Body of pancreas (tissue), 4 donors: ENCODE measurements around the gene SEMA3E. TPM values are rescaled to one million over a fixed set of nuclear protein-coding genes. Genes with fewer than 3 reads are reported as not detected.

Experiments used
- ATAC-seq: fragments of 150-250 bp; one replicate; pipeline ENCODE4 v1.9.1; 2016
- DNase-seq, 4 donors: peaks; one replicate each; pipeline ENCODE4 v3.0.0-alpha.2; 2019
- H3K27ac ChIP-seq, 4 donors: fragments of 200-600 bp; sonication (generic); 1 replicate in 3 of 4; 2 replicates in 1 of 4; pipeline versions ENCODE4 v1.5.1 to v1.6.1; 2016 to 2019; ENCODE audit warnings: mild to moderate bottlenecking in 1 of 4, mixed read lengths in 1 of 4, moderate library complexity in 1 of 4
- H3K27me3 ChIP-seq, 2 donors: fragments of 200-600 bp; sonication (generic); one replicate each; pipeline ENCODE4 v1.6.0; 2016; ENCODE audit warnings: mild to moderate bottlenecking in 1 of 2
- H3K36me3 ChIP-seq, 2 donors: fragments of 200-600 bp; sonication (generic); replicated peaks in 1 of 2; 2 replicates each; pipeline ENCODE4 v1.5.1; 2016; ENCODE audit warnings: low read depth in 2 of 2; ENCODE audit not compliant: insufficient read depth in 1 of 2
- H3K4me1 ChIP-seq: fragments of 200-600 bp; sonication (generic); one replicate; pipeline ENCODE4 v1.6.0; 2016
- H3K4me3 ChIP-seq, 2 donors: fragments of 200-600 bp; sonication (generic); 1 replicate in 1 of 2; 2 replicates in 1 of 2; pipeline ENCODE4 v1.5.1; 2016 to 2019
- H3K9me3 ChIP-seq, 3 donors: fragments of 200-600 bp; sonication (generic); 1 replicate in 2 of 3; 2 replicates in 1 of 3; pipeline ENCODE4 v1.5.1; 2016
- CTCF ChIP-seq, 7 experiments: fragments of 450-650 bp in 4 of 7; fragments of 200-600 bp in 3 of 7; sonication (generic) in 3 of 7; IDR thresholded peaks; one replicate each; pipeline ENCODE4 v1.5.1; 2016 to 2019; ENCODE audit warnings: antibody characterized with exemption in 7 of 7
- POLR2A ChIP-seq, 3 donors: fragments of 450-650 bp; IDR thresholded peaks; one replicate each; pipeline ENCODE4 v1.6.1; 2016; ENCODE audit warnings: antibody characterized with exemption in 3 of 3, mild to moderate bottlenecking in 2 of 3
- WGBS, 2 donors: methylation state at CpG; one replicate each; pipeline ENCODE4 v1.1.5; 2017; 5-methylcytosine and 5-hydroxymethylcytosine counted together
- intact Hi-C: fragments of 100-400 bp; cut with DNase I; formaldehyde crosslinking; loops from one replicate; pipeline ENCODE4 v1.15.1; 2023
- total RNA-seq, 2 donors: library from RNA; depleted of rRNA; stranded (reverse); fragments of >200 nt; gene quantifications; one replicate each; pipeline ENCODE4 v1.1.0, GENCODE V29; 2016

Gene SEMA3E
- total RNA-seq, 2 donors from 2014 or later = under 0.01 to 20.5 TPM

- no peak for ATAC-seq
- H3K4me3 ChIP-seq = no peak overlapping the region
- no peak for DNase-seq
- TF ChIP-seq CTCF (IDR thresholded peaks at IDR 0.05) (no peak), POLR2A (IDR thresholded peaks at IDR 0.05) (no peak)
- WGBS, 2 donors = 50 to 53% methylated on average over 2 of the region's 2 CpGs
- no peaks in the 10 kb centered on the region for H3K9me3 ChIP-seq
- no peaks in the 10 kb centered on the region for H3K36me3 ChIP-seq
- intact Hi-C loops = no loop called here
- H3K27ac ChIP-seq = no peak overlapping the region
- no peaks in the 10 kb centered on the region for H3K27me3 ChIP-seq
- no peaks in the 10 kb centered on the region for H3K4me1 ChIP-seq
Observed at GRCh38 chr7:83337050-83337449, 311.9 kb downstream of the SEMA3E start.

- no peaks in the 10 kb centered on the region for H3K9me3 ChIP-seq
- TF ChIP-seq CTCF (IDR thresholded peaks at IDR 0.05) (no peak), POLR2A (IDR thresholded peaks at IDR 0.05) (no peak)
- WGBS, 2 donors = 34 to 35% methylated on average over 2 of the region's 2 CpGs
- intact Hi-C loops = no loop called here
- H3K4me3 ChIP-seq = no peak overlapping the region
- no peaks in the 10 kb centered on the region for H3K27me3 ChIP-seq
- H3K4me1 ChIP-seq = no peaks in the 10 kb centered on the region
- ATAC-seq = no peak
- DNase-seq = no peak
- H3K36me3 ChIP-seq = no peaks in the 10 kb centered on the region
- H3K27ac ChIP-seq = no peak overlapping the region
Observed at GRCh38 chr7:83326223-83326622, 322.7 kb downstream of the SEMA3E start.

- WGBS, 2 donors = 78 to 94% methylated on average over 4 to 5 of the region's 5 CpGs
- no peaks in the 10 kb centered on the region for H3K36me3 ChIP-seq
- no peaks in the 10 kb centered on the region for H3K27me3 ChIP-seq
- ATAC-seq = no peak
- H3K9me3 ChIP-seq = no peaks in the 10 kb centered on the region
- H3K4me1 ChIP-seq = no peaks in the 10 kb centered on the region
- no peak overlapping the region for H3K4me3 ChIP-seq
- intact Hi-C loops = no loop called here
- DNase-seq = no peak
- no peak overlapping the region for H3K27ac ChIP-seq
- TF ChIP-seq POLR2A (IDR thresholded peaks at IDR 0.05) (no peak), CTCF (IDR thresholded peaks at IDR 0.05) (no peak)
Observed at GRCh38 chr7:83325083-83325482, 323.9 kb downstream of the SEMA3E start.

- intact Hi-C loops = no loop called here
- H3K4me3 ChIP-seq = no peak overlapping the region
- WGBS, 2 donors = 33 to 64% methylated on average over 2 of the region's 2 CpGs
- ATAC-seq (no peak), DNase-seq (no peak)
- H3K4me1 ChIP-seq = no peaks in the 10 kb centered on the region
- no peaks in the 10 kb centered on the region for H3K9me3 ChIP-seq
- H3K27ac ChIP-seq = no peak overlapping the region
- no peaks in the 10 kb centered on the region for H3K36me3 ChIP-seq
- TF ChIP-seq CTCF (IDR thresholded peaks at IDR 0.05) = no peak
- TF ChIP-seq POLR2A (IDR thresholded peaks at IDR 0.05) = no peak
- no peaks in the 10 kb centered on the region for H3K27me3 ChIP-seq
Observed at GRCh38 chr7:83324596-83324995, 324.3 kb downstream of the SEMA3E start.

- H3K27me3 ChIP-seq = no peaks in the 10 kb centered on the region
- ATAC-seq = no peak
- no peaks in the 10 kb centered on the region for H3K9me3 ChIP-seq
- TF ChIP-seq CTCF (IDR thresholded peaks at IDR 0.05) = no peak
- no peak for TF ChIP-seq POLR2A (IDR thresholded peaks at IDR 0.05)
- DNase-seq = no peak
- WGBS, 2 donors = 80 to 88% methylated on average over 1 of the region's 1 CpG
- H3K4me3 ChIP-seq = no peak overlapping the region
- H3K27ac ChIP-seq = no peak overlapping the region
- intact Hi-C loops = no loop called here
- no peaks in the 10 kb centered on the region for H3K36me3 ChIP-seq
- H3K4me1 ChIP-seq = no peaks in the 10 kb centered on the region
Observed at GRCh38 chr7:83321011-83321410, 327.9 kb downstream of the SEMA3E start.
